Measurements from ENCODE around the gene ACOT6.
A peak's percentile ranks its signal among the peaks of the same experiment; 100 is the strongest.
"Not testable (repeated sequence)": the region's sequence is repeated elsewhere in the genome, so short reads cannot be mapped to it uniquely, and the experiment has no call there.

ACOT6 gene, protein sequence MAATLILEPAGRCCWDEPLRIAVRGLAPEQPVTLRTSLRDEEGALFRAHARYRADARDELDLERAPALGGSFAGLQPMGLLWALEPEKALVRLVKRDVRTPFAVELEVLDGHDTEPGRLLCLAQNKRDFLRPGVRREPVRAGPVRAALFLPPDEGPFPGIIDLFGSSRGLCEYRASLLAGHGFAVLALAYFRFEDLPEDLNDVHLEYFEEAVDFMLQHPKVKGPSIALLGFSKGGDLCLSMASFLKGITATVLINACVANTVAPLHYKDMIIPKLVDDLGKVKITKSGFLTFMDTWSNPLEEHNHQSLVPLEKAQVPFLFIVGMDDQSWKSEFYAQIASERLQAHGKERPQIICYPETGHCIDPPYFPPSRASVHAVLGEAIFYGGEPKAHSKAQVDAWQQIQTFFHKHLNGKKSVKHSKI

DNA sequence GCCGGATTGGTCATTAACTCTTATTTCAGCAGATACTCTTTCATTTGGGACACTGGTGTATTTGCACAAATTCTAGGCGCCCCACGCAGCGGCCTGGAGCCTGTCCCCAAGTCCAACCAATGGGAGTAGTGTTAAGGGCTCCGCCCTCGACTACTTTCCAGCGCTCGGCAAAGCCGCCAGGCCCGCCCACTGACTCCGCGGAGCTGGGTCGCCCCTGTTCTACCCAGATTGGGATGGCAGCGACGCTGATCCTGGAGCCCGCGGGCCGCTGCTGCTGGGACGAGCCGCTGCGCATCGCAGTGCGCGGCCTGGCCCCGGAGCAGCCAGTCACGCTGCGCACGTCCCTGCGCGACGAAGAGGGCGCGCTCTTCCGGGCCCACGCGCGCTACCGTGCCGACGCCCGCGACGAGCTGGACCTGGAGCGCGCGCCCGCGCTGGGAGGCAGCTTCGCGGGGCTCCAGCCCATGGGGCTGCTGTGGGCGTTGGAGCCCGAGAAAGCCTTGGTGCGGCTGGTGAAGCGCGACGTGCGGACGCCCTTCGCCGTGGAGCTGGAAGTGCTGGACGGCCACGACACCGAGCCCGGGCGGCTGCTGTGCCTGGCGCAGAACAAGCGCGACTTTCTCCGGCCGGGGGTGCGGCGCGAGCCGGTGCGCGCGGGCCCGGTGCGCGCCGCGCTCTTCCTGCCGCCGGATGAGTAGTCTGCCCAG, at the start of gene ACOT6:
TSS of gene ACOT6 (plus strand) at position 179 of the 707 bp plus-strand sequence. CDS start at position 234, 55 bp downstream.
- DNase-seq (peak; percentile 76), ATAC-seq (peak; percentile 95)

DNA sequence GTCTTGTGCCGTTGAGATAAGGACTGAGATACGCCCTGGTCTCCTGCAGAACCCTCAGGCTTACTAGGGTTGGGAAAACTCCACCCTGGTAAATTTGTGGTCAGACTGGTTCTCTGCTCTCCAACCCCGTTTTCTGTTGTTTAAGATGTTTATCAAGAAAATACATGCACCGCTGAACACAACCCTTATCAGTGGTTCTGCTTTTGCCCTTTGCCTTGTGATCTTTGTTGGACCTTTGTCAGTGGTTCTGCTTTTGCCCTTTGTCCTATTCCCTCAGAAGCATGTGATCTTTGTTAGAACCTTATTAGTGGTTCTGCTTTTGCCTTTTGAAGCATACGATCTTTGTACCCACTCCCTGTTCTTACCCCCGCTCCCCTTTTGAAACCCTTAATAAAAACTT, 49.6 kb upstream of the ACOT6 start:
- DNase-seq, ATAC-seq: not testable (repeated sequence)

DNA sequence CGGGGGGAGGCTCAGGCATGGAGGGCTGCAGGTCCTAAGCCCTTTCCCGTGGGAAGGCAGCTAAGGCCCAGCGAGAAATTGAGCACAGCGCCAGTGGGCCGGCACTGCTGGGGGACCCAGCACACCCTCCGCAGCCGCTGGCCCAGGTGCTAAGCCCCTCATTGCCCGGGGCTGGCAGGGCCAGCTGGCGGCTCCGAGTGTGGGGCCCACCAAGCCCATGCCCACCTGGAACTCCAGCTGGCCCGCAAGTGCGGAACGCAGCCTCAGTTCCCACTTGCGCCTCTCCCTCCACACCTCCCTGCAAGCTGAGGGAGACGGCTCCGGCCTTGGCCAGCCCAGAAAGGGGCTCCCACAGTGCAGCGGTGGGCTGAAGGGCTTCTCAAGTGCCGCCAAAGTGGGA, 45.9 kb upstream of the ACOT6 start:
- not testable (repeated sequence) for DNase-seq, ATAC-seq

- DNase-seq, result not testable (repeated sequence)
Observed at GRCh38 chr14:73566935-73567334, 45.4 kb upstream of the ACOT6 start.

GRCh38 chr14:73567358-73567757, 45.0 kb upstream of the ACOT6 start:
- DNase-seq, result no peak
- ATAC-seq, result no peak

More at GRCh38 chr14:73566935-73567334, 45.4 kb upstream of the ACOT6 start:
- ATAC-seq, result not testable (repeated sequence)

DNA sequence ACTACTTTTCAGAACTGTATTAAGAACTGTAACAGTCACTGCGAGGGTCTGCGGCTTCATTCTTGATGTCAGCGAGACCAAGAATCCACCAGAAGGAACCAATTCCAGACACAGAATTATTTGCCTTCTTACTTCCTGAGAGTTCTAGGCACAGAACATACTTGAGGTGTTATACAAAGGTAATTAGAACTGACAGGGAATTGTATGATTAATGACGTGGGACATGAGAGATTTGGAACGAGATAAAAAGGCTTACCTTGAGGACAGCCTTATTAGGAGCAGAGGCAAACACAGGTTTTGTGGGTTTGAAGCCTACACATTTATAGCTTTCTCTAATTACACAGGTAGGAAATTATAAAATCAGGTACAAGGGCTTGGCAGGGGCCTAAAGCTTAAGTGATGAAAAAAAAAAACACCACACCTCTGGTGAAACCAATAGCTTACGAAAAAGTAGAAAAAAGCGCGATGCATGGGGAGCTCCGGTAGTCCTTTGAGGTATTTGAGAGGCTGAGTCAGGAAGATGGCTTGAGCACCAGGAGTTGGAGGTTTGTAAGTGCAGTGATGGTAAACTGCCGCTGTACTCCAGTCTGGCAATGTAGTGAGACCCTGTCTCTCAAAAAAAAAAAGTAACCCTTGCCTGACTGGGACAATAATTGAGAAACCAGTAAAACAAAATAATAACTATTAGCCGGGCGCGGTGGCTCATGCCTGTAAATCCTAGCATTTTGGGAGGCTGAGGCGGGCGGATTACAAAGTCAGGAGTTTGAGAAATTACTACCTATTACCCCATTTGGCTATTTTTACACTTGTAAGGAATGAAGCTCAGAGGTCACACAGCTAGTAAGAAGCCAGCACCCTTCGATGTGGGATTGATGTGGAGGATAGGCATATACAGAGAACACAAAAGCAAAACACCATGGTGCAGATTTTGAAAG, 44.1 kb upstream of the ACOT6 start:
- ATAC-seq (no peak), DNase-seq (no peak)

DNA sequence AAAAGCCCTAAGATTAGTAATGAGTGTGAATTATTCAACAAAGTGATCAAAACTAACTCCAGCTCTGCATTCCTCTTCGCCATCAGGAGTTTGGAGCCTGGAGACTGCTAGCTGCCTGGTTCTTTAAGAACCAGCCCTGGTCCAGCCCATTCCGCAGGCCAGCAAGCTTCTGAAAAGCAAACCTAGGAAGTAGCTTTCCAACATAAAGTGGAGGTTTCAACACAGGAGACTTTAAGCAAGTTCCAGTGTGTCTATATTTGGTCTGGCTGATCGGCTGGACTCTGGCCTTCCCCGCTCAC, 43.5 kb upstream of the ACOT6 start:
- not testable (repeated sequence) for ATAC-seq, DNase-seq

GRCh38 chr14:73569185-73569958, 42.9 kb upstream of the ACOT6 start, which contains the start of gene ACOT2:
Gene ACOT2 (plus strand): TSS chr14:73569213. CDS start chr14:73569241, 28 bp downstream.
- DNase-seq, result peak; percentile 85
- peak; percentile 79 for ATAC-seq

GRCh38 chr14:73570913-73571312, 41.4 kb upstream of the ACOT6 start:
- ATAC-seq (peak; percentile 50), DNase-seq (peak; percentile 71)

DNA sequence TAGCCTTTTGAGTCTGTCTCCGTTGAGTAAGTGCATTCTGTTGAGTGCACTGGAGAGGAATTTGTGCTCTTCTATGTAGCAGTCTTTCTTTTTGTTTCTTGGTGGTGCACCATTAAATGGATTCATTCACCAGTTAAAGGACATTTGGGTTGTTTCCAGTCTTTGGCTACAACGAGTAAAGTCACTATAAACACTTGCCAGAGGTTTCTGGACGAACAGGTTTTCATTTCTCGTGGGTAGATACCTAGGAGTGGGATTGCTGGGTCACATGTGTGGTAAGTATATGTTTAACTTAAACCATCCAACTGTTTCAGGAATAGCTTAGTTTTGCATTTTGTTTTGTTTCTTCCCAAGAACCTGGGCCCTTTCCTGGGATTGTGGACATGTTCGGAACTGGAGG, 39.3 kb upstream of the ACOT6 start:
- not testable (repeated sequence) for ATAC-seq, DNase-seq

DNA sequence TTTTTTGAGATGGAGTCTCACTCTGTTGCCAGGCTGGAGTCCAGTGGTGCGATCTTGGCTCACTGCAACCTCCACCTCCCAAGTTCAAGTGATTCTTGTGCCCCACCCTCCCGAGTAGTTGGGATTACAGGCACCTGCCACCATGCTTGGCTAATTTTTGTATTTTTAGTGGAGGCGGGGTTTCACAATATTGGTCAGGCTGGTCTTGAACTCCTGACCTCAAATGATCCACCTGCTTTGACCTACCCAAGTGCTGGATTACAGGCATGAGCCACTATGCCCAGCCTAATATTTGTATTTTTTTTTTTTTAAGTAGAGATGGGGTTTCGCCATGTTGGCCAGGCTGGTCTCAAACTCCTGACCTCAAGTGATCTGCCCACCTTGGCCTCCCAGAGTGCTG, 38.6 kb upstream of the ACOT6 start:
- not testable (repeated sequence) for ATAC-seq, DNase-seq

DNA sequence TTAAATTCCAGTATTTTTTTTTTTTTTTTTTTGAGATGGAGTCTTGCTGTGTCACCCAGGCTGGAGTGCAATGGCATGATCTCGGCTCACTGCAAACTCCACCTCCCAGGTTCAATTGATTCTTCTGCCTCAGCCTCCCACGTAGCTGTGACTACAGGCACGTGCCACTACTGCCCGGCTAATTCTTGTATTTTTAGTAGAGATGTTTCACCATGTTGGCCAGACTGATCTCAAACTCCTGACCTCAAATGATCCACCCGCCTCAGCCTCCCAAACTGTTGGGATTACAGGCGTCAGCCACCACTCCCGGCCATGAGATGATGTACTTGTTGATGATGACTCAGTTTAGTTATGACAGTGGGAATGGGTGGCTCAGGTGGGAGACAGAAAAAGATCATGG, 38.1 kb upstream of the ACOT6 start:
- not testable (repeated sequence) for DNase-seq, ATAC-seq

- no peak for DNase-seq
- ATAC-seq, result no peak
Observed at GRCh38 chr14:73576391-73576790, 35.9 kb upstream of the ACOT6 start.

- not testable (repeated sequence) for ATAC-seq, DNase-seq
Observed at GRCh38 chr14:73577214-73577613, 35.1 kb upstream of the ACOT6 start.

DNA sequence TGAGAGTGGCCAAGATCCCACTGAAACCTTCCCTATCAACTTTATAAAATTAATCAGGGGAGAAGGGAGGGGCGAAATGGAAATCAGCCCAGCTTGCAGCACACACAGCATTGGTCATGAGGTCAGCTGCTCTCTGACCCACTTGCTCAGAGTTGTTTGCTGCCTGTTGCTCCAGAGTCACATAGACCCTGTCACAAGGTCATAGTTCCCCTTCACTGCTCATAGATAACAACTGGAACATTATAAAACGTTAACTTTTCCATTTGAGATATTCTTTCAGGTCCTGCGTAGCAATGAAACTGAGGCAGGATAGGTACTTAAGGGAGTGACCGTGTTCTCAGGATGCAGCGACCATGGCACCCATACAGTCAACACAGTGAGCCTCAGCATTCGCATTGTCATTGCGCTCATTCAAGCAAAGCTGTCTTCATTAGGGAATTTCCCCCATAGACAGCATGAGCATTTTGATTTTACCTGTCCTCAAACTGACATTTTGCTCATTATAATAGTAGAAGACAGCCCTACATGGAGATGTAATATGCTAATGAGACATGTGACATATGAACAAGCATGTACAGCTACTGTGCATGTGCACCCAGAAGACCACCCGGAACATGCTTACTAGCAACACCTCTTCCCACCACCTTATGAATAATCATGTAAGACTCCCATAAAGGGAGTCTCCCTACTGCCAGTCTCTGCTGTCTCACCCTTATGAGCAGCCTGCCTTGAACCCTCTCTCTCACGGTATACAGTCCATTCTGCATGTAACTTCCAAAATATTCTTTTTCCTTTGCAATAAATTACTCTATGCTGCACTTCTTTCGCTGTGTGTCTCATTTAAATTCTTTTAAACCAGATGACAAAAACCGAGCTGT, 30.0 kb upstream of the ACOT6 start:
- not testable (repeated sequence) for ATAC-seq, DNase-seq

GRCh38 chr14:73588695-73589094, 23.6 kb upstream of the ACOT6 start:
- ATAC-seq, result no peak

GRCh38 chr14:73589116-73589515, 23.2 kb upstream of the ACOT6 start:
- no peak for DNase-seq
- no peak for ATAC-seq

More at GRCh38 chr14:73588695-73589094, 23.6 kb upstream of the ACOT6 start:
- DNase-seq, result no peak

DNA sequence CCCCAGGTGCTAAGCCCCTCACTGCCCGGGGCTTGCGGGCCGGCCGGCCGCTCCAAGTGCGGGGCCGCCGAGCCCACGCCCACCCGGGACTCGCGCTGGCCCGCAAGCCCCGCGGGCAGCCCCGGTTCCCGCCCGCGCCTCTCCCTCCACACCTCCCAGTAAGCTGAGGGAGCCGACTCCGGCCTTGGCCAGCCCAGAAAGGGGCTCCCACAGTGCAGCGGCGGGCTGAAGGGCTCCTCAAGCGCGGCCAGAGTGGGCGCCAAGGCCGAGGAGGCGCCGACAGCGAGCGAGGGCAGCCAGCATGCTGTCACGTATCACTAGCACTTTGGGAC, 21.7 kb upstream of the ACOT6 start:
- DNase-seq, ATAC-seq: not testable (repeated sequence)

GRCh38 chr14:73591690-73592449, 20.4 kb upstream of the ACOT6 start, which contains the start of gene ACOT4:
Gene ACOT4 (plus strand): TSS chr14:73591873. CDS start chr14:73591960, 87 bp downstream.
- ATAC-seq, result peak; percentile 85

More at GRCh38 chr14:73591690-73592449, 20.4 kb upstream of the ACOT6 start, which contains the start of gene ACOT4:
- peak; percentile 48 for DNase-seq
